HG03175 (cell line): Measurements from ENCODE around the gene AMMECR1L.
A peak's percentile ranks its signal among the peaks of the same experiment; 100 is the strongest.
"Not testable (repeated sequence)": the region's sequence is repeated elsewhere in the genome, so short reads cannot be mapped to it uniquely, and the experiment has no call there.

Experiments
- ATAC-seq: cut with Tn5 transposase; IDR thresholded peaks from one replicate; pipeline ENCODE4 v1.9.1; 2021; ENCODE audit warnings: mild to moderate bottlenecking, moderate library complexity; ENCODE audit not compliant: unreplicated experiment

AMMECR1L gene

DNA sequence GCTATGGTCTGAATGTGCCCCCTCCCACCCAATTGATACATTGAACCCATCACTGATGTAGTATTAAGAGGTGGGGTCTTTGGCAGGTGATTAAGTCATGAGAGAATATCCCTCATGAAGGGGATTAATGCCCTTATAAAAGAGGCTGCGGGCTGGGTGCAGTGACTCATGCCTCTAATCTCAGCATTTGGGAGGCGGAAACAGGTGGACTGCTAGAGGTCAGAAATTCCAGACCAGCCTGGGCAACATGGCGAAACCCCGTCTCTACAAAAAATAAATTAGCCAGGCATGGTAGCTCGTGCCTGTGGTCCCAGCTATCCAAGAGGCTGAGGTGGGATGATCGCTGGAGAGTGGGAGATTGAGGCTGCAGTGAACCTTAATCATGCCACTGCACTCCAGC lies 42.1 kb downstream of the AMMECR1L start:
- no peak for ATAC-seq

DNA sequence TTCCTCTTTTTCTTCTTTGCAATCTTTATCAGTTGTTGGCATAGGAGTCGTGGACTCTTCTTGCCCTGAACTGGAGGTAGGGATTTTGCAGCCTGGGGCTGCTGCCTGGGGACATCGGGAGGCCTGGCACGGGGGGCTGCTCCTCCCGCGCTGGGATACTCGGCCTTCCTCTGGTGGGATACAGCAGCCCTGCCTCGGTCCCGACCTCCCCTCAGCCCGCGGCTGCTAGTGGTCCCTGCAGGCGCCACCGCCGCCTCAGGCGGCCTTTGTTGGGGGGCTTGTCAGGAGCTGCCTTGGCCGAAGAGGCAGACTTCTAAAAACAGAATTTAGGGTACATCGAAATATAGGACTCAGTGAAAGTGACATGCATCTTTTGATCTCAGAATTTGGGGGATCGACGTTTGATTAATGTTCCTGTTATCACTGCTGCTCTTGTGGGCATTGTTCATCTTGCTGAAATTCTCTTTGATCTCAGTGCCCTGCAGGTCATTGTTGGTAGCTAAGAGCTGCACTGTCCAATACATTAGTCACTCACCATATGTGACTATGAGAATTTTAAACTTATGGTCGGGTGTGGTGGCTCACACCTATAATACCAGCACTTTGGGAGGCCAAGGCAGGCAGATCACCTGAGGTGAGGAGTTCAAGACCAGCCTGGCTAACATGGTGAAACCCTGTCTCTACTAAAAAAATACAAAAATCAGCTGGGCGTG lies 44.1 kb downstream of the AMMECR1L start:
- ATAC-seq, result no peak

DNA sequence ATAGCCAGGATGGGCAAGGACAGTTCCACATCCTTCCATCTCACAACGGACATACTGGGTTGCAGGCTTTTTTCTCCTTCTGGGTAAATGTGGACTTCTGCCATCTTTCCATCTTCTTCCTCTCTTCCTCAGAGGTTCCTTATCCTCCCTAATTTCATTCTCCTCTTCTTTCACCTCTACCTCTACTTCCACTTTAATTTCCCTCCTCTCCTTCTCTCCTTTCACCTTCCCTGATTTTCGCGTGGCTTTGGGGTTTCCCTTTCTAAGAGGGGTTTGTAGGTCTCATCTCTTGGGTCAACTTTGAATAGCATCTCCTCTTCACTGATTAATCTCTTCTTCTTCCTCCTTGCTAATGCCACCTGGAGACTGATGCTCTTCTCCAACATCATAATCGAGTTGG lies 44.9 kb downstream of the AMMECR1L start:
- no peak for ATAC-seq

DNA sequence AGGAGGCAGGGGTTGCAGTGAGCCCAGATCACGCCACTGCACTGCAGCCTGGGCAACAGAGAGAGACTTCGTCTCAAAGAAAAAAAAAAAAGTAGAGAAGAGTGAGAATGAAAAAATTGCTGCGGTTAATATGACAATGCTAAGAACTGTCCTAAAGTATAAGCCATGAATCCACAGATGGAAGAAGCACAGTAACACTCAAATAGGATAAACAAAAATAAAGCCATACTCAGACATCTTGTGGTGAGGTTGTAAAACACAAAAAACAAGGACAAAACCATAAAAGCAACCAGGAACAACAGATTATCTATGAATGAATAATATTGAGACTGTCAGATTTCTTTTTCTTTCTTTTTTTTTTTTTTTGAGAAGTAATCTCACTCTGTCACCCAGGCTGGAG lies 50.8 kb downstream of the AMMECR1L start:
- ATAC-seq, result no peak

DNA sequence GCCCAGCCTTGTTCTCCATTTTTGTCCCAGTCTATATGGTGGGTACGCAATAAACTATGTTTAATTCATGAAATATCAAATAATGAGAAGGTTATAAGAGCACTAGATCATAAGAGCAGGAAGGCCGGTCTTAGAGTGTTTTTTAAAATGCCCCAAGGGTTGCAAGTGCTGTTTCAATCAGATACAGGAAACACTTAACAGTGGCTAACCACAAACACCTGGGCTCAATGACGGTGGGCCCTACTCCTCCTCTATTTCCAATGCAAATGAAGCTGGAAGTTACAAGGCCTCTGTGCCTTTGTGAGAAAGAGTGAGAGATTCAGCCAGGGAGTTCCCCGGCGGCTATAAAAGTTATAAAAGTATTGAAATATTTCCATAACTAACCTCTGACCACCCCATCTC lies 55.9 kb downstream of the AMMECR1L start:
- peak; percentile 99 for ATAC-seq

DNA sequence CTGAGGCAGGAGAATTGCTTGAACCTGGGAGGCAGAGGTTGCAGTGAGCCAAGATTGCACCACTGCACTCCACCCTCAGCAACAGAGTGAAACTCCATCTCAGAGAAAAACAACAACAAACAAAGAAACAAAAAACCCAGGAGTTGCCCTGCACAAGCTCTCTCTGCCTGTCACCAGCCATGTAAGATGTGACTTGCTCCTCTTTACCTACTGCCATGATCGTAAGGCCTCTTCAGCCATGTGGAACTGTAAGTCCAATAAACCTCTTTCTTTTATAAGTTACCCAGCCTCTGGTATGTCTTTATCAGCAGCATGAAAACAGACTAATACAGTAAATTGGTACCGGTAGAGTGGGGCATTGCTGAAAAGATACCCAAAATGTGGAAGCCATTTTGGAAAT lies 59.0 kb downstream of the AMMECR1L start:
- not testable (repeated sequence) for ATAC-seq

DNA sequence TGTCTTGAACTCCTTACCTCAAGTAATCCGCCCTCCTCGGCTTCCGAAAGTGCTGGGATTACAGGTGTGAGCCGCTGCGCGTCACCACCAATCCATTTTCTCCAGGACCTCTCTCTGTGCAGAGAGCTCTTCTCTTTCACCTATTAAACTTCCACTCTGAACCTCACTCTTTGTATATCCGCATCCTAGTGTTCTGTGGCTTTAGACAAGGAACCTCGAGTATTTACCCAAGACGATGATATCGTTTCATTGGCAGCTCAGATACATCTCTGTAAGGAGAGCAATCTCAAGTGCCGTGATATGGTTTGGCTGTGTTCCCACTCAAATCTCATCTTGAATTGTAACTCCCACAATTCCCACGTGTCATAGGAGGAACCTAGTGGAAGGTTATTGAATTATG lies 59.7 kb downstream of the AMMECR1L start:
- ATAC-seq, result no peak

DNA sequence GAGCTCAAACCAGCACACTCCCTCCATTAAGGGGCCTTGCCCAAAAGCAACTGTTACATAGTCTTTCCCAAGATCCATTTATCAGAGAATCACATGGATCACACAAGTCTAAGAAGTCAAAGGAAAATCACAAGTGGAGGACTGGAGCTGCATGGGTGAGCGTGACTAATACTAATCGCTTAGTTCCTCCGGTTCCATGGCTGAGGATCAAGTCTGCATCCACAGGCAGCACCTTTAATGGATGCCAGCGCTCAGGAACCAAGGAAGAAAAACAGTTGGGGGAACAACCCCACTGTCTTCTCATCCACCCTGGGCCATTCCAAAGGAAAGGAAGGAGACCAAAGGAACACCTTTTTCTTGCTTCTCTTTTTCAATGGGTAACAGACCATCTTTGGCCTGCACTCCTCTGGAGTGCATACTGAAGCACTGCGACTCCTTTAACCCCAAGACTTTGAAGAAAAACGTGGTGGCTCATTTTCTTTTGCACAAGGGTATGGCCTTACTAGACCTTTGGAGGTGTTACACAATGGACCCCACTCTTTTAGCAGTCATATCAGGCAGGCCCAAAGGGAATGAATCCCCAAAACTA lies 65.6 kb downstream of the AMMECR1L start:
- ATAC-seq, result no peak

DNA sequence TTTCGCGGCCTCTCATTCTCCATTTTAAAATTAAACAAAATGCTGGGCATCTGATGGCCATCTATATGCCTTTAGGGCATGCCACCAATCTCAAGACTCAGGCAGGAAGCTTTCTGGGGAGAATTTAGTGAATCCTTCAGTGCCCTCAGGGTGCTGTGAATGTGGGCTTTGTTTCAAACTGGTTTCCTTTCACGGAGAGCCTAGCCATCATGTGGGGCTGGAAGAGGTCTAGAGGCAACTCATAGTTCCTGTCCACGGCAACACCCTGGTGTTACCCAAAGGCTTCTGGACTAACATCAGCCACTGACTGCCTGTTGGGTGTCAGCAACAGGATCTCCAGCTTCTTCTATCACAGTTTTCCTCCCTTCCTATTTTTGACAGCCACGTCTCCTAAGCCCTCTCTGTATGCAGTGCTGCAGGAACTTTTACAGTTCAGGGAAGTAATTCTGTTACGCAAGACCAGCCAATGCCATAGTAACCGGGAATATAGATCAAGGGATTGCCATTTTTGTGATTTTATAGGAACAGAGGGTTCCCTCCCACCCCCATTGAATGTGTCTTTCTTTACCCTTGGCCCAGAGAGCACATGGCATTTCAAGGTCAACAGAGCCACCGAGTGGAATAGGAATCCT lies 66.8 kb downstream of the AMMECR1L start:
- ATAC-seq, result no peak

DNA sequence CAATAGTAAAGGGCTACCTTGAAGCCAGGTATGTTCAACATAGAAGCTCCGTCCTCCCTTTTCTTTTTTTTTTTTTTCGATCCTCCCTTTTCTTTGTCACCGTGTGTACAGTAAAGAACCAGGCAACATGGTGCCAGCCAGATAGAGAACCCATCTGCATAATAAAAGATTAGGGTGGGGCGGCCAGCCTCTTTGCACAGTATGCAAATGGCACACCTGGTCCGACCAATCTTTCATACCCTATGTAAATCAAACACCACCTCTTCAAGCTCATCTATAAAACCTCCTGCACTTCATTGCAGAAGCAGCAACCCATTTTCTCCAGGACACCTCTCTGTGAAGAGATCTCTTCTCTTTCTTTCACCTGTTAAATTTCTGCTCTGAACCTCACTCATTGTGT lies 67.5 kb downstream of the AMMECR1L start:
- no peak for ATAC-seq

DNA sequence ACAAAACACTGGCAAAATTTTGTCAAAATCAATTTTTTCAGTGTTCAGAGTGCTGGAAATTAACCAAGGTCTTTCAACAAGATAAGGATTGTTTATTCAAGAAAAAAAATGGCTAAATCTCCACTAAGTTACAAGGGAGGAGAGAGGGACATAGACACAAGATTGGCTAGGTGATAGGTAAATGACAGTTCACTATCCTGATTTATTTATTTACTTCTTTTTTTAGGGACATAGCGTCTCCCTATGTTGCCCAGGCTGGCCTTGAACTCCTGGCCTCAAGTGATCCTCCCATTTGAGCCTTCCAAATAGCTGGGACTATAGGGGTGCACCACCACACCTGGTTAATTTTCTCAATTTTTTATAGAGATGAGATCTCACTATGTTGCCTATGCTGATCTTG lies 71.1 kb downstream of the AMMECR1L start:
- ATAC-seq, result no peak

DNA sequence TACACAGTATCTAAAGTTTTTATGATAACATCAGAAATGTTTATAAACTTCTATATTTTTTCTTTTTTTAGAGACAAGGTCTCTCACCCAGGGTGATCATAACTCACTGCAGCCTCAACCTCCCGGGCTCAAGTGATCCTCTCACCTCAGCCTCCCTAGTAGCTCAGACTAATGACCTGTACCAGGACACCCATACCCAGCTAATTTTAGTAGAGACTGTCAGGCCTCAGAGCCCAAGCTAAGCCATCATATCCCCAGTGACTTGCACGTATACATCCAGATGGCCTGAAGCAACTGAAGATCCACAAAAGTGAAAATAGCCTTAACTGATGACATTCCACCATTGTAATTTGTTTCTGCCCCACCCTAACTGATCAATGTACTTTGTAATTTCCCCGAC lies 73.3 kb downstream of the AMMECR1L start:
- not testable (repeated sequence) for ATAC-seq
